Right cardiac atrium (tissue), 5 donors: Measurements from ENCODE around the gene CDK4. TPM values are rescaled to one million over a fixed set of nuclear protein-coding genes. Genes with fewer than 3 reads are reported as not detected.

Experiments used
- ATAC-seq, 2 donors: fragments of 200-7000 bp; cut with Tn5 transposase; one replicate each; pipeline versions ENCODE4 v1.8.0 to v1.9.1; 2020; ENCODE audit warnings: moderate library complexity in 2 of 2, mild to moderate bottlenecking in 1 of 2
- DNase-seq, 3 donors: peaks; one replicate each; pipeline ENCODE4 v3.0.0-alpha.2; 2020
- H3K27ac ChIP-seq: one replicate; pipeline ENCODE4 v1.5.1; 2013; ENCODE audit warnings: mild to moderate bottlenecking, low read length, control low read depth, moderate library complexity
- H3K27me3 ChIP-seq: one replicate; pipeline ENCODE4 v1.6.1; 2013; ENCODE audit not compliant: control insufficient read depth, insufficient read depth
- H3K4me1 ChIP-seq: one replicate; pipeline ENCODE4 v1.6.1; 2013; ENCODE audit warnings: low read length; ENCODE audit not compliant: control insufficient read depth, insufficient read depth
- H3K4me3 ChIP-seq: one replicate; pipeline ENCODE4 v1.5.1; 2013; ENCODE audit warnings: low read length, control low read depth
- H3K9me3 ChIP-seq: one replicate; pipeline ENCODE4 v1.6.1; 2013; ENCODE audit warnings: low read length; ENCODE audit not compliant: control insufficient read depth
- WGBS: extraction: QIAGEN DNeasy Blood & Tissue Kit; methylation state at CpG from one replicate; pipeline ENCODE4 v1.1.7; 2013; 5-methylcytosine and 5-hydroxymethylcytosine counted together
- intact Hi-C, 4 donors: fragments of 100-400 bp; cut with DNase I; formaldehyde crosslinking; loops; one replicate each; pipeline versions ENCODE4 v1.11.0 to v1.14.0; 2022 to 2023
- polyA plus RNA-seq: library from polyadenylated mRNA; stranded (reverse); fragments of 200-250 nt; gene quantifications from one replicate; pipeline ENCODE4 v1.2.3, GENCODE V29; 2013
- total RNA-seq, 4 donors: library from RNA; stranded (reverse); fragmentation: NEBNext Ultra II Directional; extraction: Animal tissue kit (Norgen Biotek cat#: 25700); gene quantifications; one replicate each; pipeline ENCODE4 v1.2.1, GENCODE V29; 2021
- donor health status: healthy with polysubstance abuse.
- donor health status: DM: no; HTN: yes; CAD: no.
- donor health status: DM: no; HTN: no; CAD: no.
- donor health status: DM: no; HTN: yes; CAD: no; lungs with severe emphysema.
- donor health status: DM: yes; HTN: yes; CAD: no.

The CDK4 gene
- total and polyA plus RNA-seq, 5 donors, result 29.7 to 53.9 (median 53.2) TPM

GRCh38 chr12:57771873-57772428, 19.8 kb upstream of the CDK4 start, which contains the start of gene METTL1:
TSS of gene METTL1 (minus strand) at chr12:57772105. CDS start at chr12:57772083, 22 bp downstream.
- WGBS, result under 1% methylated on average over 28 of the region's 28 CpGs
- intact Hi-C loops, result no loop called here
- peaks cover 3% of the 10 kb centered on the region for H3K4me1 ChIP-seq

GRCh38 chr12:57771236-57771872, 19.2 kb upstream of the CDK4 start:
- WGBS, result 2% methylated on average over 16 of the region's 16 CpGs
- peaks cover 3% of the 10 kb centered on the region for H3K4me1 ChIP-seq
- H3K27ac ChIP-seq, result peak overlapping the region; percentile 34
- peak overlapping the region; percentile 49 for H3K4me3 ChIP-seq
- intact Hi-C loops, result no loop called here
- DNase-seq, result peak; percentile 94 to 96 (median 95)
- peak; percentile 83 to 89 for ATAC-seq
- no peaks in the 10 kb centered on the region for H3K9me3 ChIP-seq
- no peaks in the 10 kb centered on the region for H3K27me3 ChIP-seq

More at GRCh38 chr12:57771873-57772428, 19.8 kb upstream of the CDK4 start, which contains the start of gene METTL1:
- peak within 1 kb of the TSS; percentile 49 for H3K4me3 ChIP-seq
- peak; percentile 95 to 98 (median 97) for DNase-seq
- peak within 1 kb of the TSS; percentile 73 for H3K27ac ChIP-seq
- peak; percentile 96 to 97 for ATAC-seq
- no peaks in the 10 kb centered on the region for H3K27me3 ChIP-seq
- no peaks in the 10 kb centered on the region for H3K9me3 ChIP-seq

- Histone ChIP-seq H3K27me3 (no peaks in the 10 kb centered on the region), H3K27ac (no peak overlapping the region), H3K4me3 (no peak overlapping the region), H3K4me1 (peaks cover 3% of the 10 kb centered on the region), H3K9me3 (no peaks in the 10 kb centered on the region)
- DNase-seq (no peak), ATAC-seq (no peak)
- intact Hi-C loops, result no loop called here
- 90% methylated on average over 4 of the region's 4 CpGs for WGBS
Measured at GRCh38 chr12:57770734-57771133, 18.6 kb upstream of the CDK4 start.

- Histone ChIP-seq H3K27ac (no peak overlapping the region), H3K27me3 (no peaks in the 10 kb centered on the region), H3K4me3 (no peak overlapping the region), H3K4me1 (peaks cover 7% of the 10 kb centered on the region), H3K9me3 (no peaks in the 10 kb centered on the region)
- intact Hi-C loops, result no loop called here
- DNase-seq (no peak), ATAC-seq (no peak)
- 97% methylated on average over 11 of the region's 11 CpGs for WGBS
Measured at GRCh38 chr12:57769594-57769993, 17.5 kb upstream of the CDK4 start.

GRCh38 chr12:57767876-57768275, 15.8 kb upstream of the CDK4 start:
- no peaks in the 10 kb centered on the region for H3K27me3 ChIP-seq
- H3K4me3 ChIP-seq, result no peak overlapping the region
- DNase-seq, result no peak
- WGBS, result 95% methylated on average over 3 of the region's 3 CpGs
- H3K4me1 ChIP-seq, result peaks cover 7% of the 10 kb centered on the region
- H3K27ac ChIP-seq, result no peak overlapping the region
- H3K9me3 ChIP-seq, result no peaks in the 10 kb centered on the region
- ATAC-seq, result no peak
- intact Hi-C loops, result no loop called here

GRCh38 chr12:57767305-57767698, 15.2 kb upstream of the CDK4 start:
- no peak for ATAC-seq
- intact Hi-C loops, result no loop called here

GRCh38 chr12:57766464-57767304, 14.6 kb upstream of the CDK4 start, which contains the start of gene CYP27B1:
TSS of gene CYP27B1 (minus strand) at chr12:57767078. CDS start at chr12:57767041, 37 bp downstream.
- DNase-seq (peak; percentile 55 to 80 (median 71)), ATAC-seq (peak; percentile 8 to 18)
- H3K9me3 ChIP-seq, result no peaks in the 10 kb centered on the region
- 4% methylated on average over 38 of the region's 38 CpGs for WGBS
- H3K27ac ChIP-seq, result no peak within 1 kb of the TSS
- H3K4me1 ChIP-seq, result peaks cover 7% of the 10 kb centered on the region
- intact Hi-C loops, result no loop called here
- H3K4me3 ChIP-seq, result peak within 1 kb of the TSS; percentile 22
- H3K27me3 ChIP-seq, result no peaks in the 10 kb centered on the region

More at GRCh38 chr12:57767305-57767698, 15.2 kb upstream of the CDK4 start:
- Histone ChIP-seq H3K27me3 (no peaks in the 10 kb centered on the region), H3K27ac (no peak overlapping the region), H3K4me3 (no peak overlapping the region), H3K9me3 (no peaks in the 10 kb centered on the region), H3K4me1 (peaks cover 7% of the 10 kb centered on the region)
- no peak for DNase-seq

- Histone ChIP-seq H3K27ac (no peak overlapping the region), H3K27me3 (no peaks in the 10 kb centered on the region), H3K4me1 (peaks cover 4% of the 10 kb centered on the region), H3K9me3 (no peaks in the 10 kb centered on the region), H3K4me3 (peak overlapping the region; percentile 22)
- 2% methylated on average over 40 of the region's 40 CpGs for WGBS
- intact Hi-C loops, result no loop called here
- ATAC-seq (peak; percentile 11 to 16), DNase-seq (no peak)
Measured at GRCh38 chr12:57765698-57766463, 13.8 kb upstream of the CDK4 start.

- H3K27me3 ChIP-seq, result no peaks in the 10 kb centered on the region
- peaks cover 4% of the 10 kb centered on the region for H3K4me1 ChIP-seq
- peak; percentile 36 to 54 for ATAC-seq
- intact Hi-C loops, result no loop called here
- WGBS, result 1% methylated on average over 60 of the region's 60 CpGs
- H3K27ac ChIP-seq, result no peak overlapping the region
- DNase-seq, result peak in 2 of 3 donors; percentile 73 to 74
- H3K4me3 ChIP-seq, result peak overlapping the region; percentile 14
- no peaks in the 10 kb centered on the region for H3K9me3 ChIP-seq
Measured at GRCh38 chr12:57765003-57765697, 13.0 kb upstream of the CDK4 start.

GRCh38 chr12:57764662-57765002, 12.5 kb upstream of the CDK4 start:
- no peaks in the 10 kb centered on the region for H3K27me3 ChIP-seq

More at GRCh38 chr12:57764662-57765002, 12.5 kb upstream of the CDK4 start:
- 16% methylated on average over 17 of the region's 17 CpGs for WGBS
- Histone ChIP-seq H3K9me3 (no peaks in the 10 kb centered on the region), H3K4me1 (peaks cover 4% of the 10 kb centered on the region), H3K4me3 (peak overlapping the region; percentile 14), H3K27ac (no peak overlapping the region)
- ATAC-seq (no peak), DNase-seq (no peak)
- intact Hi-C loops, result no loop called here
